GM18526 (cell line): Measurements from ENCODE around the gene PAPLN.

Source experiments
- POLR2A ChIP-seq: IDR thresholded peaks from 3 replicates; pipeline ENCODE4 v1.6.1; 2011; ENCODE audit not compliant: insufficient read length; ENCODE audit errors: extremely low read depth

PAPLN gene

GRCh38 chr14:73237219-73237785 lies at the start of gene PAPLN:
TSS of gene PAPLN (plus strand) at chr14:73237506. CDS start at chr14:73239779, 2,273 bp downstream.
- no peak for TF ChIP-seq POLR2A

- no peak for TF ChIP-seq POLR2A
These were observed 48.8 kb upstream of the PAPLN start for GRCh38 chr14:73188501-73188911.

DNA sequence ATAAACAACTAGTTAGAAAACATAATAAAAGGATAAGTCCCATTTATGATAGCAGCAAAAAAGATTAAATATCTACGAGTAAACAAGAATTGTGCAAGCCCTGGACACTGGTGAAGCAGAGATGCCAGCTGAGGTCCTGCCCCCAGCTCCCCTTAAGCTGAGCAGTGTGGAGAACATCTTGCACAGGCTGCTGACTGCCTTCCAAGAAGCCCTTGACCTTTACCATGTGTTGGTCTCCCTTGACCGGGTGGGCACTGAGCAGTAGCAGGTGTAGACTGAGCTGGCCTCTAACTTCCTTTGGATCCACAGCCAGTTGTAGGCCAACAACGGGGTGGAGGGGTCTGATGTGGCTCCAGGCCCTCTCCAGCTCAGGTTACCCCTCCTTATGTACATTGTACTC lies 47.7 kb upstream of the PAPLN start:
- no peak for TF ChIP-seq POLR2A

- no peak for TF ChIP-seq POLR2A
These were observed 45.9 kb upstream of the PAPLN start for GRCh38 chr14:73191441-73191840.

DNA sequence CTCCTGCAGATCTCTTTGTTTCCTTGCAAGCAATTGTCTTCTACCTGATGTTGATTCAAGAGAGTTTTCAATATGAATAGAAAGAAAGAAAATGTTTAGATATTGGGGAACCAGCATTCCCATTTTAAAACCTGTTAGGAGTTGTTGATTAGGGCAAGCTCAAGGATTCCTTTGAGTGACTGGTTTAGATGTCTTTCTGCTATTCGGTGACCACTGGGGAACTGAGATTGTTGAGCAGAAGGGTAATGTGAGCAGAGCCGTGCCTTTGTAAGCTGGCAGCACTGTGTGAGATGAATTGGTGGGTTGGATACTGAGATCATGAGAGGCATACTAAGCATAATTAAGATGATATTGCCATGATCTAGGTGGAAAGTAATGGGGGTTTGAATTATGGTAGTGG lies 39.1 kb upstream of the PAPLN start:
- no peak for TF ChIP-seq POLR2A

DNA sequence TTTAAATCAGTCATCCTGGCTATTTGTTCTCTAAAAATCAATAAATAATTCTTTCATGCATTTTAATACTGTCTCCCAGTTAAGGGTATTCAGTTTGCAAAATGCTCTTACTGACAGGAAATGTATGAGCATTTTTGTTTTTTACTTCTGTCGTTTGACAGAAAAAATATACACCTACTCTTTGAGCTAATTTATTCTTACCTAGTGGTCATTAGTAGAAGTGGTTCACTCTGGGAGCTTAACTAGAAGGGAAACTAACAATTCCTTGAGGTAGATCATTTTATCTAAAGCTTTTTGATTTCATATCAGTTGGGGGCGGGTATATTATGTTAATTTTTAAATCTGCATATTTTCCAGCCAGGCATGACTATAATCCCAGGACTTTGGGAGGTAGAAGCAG lies 33.8 kb upstream of the PAPLN start:
- no peak for TF ChIP-seq POLR2A

GRCh38 chr14:73207615-73208014 lies 29.7 kb upstream of the PAPLN start:
- TF ChIP-seq POLR2A, result no peak

- no peak for TF ChIP-seq POLR2A
These were observed 28.9 kb upstream of the PAPLN start for GRCh38 chr14:73208390-73208789.

GRCh38 chr14:73208846-73209245 lies 28.5 kb upstream of the PAPLN start:
- TF ChIP-seq POLR2A, result no peak

GRCh38 chr14:73209953-73210352 lies 27.4 kb upstream of the PAPLN start:
- no peak for TF ChIP-seq POLR2A

DNA sequence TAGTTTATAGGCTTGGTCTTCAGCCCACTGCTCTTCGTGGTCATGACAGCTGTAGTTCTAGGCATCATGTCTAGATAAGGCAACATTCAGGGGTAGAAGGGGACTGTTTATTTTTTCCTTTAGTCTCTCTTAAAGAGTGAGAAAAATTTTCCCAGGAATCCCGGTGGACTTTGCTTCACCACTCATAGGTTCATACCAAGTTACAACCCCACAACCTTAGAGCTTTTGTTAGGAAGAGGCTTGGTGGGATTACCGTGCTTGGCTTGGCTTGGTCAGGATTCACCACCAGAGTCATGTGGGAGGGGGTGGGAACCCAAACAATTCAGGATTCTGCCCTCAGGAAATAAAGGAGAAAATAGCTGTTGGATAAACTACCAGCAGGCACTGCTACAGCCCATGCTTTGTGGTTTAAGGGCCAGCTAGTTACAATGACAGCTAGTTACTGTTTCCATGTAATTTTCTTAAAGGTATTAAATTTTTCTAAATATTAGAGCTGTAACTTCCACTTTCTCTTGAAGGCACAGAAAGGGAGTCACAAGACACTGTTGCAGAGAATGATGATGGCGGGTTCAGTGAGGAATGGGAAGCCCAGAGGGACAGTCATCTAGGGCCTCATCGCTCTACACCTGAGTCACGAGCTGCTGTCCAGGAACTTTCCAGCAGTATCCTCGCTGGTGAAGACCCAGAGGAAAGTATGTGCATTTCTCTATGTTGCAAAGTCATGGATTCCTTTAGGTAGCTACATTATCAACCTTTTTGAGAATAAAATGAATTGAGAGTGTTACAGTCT lies 25.9 kb upstream of the PAPLN start:
- no peak for TF ChIP-seq POLR2A

GRCh38 chr14:73216030-73216429 lies 21.3 kb upstream of the PAPLN start:
- no peak for TF ChIP-seq POLR2A

DNA sequence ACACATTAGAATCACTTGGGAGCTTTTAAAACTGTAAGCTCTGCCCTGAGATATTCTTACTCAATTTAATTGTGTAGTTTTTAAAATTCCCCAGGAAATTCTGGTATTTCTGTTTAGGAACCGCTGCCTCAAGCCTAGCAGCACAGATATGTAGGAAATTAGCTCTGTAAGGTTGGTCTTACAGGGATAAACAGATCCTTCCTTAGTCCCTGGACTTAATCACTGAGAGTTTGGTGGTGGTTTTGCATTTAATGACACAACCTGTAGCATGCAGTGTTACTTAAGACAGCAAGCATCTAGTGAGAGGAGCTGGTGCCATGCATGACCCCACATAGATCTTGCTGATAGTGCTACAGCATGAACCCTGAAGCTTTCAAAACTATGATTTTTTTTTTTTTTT lies 19.9 kb upstream of the PAPLN start:
- TF ChIP-seq POLR2A, result no peak

DNA sequence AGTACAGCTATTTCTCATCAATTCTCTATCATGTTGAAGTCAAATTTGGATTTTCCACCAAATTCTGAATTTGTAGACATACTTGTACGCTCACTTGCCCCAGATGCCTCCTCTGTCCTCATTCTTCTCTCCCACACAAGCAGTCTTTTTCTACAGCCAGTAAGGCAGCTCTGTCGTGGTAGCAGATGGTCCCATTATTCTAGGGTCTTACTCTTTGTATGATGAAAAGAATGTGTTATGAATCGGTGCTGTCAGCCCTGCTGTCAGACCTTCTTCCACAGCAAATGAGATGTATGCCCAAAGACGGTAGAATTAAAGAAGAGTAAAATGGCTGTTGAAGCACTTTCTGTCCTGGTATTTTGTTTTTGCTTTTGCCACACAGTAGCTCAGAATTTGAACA lies 17.2 kb upstream of the PAPLN start:
- TF ChIP-seq POLR2A, result no peak

GRCh38 chr14:73220634-73221033 lies 16.7 kb upstream of the PAPLN start:
- TF ChIP-seq POLR2A, result no peak

GRCh38 chr14:73221945-73222344 lies 15.4 kb upstream of the PAPLN start:
- no peak for TF ChIP-seq POLR2A

GRCh38 chr14:73223049-73223448 lies 14.3 kb upstream of the PAPLN start:
- no peak for TF ChIP-seq POLR2A
